ENCODE measurements around the gene CCDC124.
"Not testable (repeated sequence)": the region's sequence is repeated elsewhere in the genome, so short reads cannot be mapped to it uniquely, and the experiment has no call there.

The CCDC124 gene, protein sequence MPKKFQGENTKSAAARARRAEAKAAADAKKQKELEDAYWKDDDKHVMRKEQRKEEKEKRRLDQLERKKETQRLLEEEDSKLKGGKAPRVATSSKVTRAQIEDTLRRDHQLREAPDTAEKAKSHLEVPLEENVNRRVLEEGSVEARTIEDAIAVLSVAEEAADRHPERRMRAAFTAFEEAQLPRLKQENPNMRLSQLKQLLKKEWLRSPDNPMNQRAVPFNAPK

DNA sequence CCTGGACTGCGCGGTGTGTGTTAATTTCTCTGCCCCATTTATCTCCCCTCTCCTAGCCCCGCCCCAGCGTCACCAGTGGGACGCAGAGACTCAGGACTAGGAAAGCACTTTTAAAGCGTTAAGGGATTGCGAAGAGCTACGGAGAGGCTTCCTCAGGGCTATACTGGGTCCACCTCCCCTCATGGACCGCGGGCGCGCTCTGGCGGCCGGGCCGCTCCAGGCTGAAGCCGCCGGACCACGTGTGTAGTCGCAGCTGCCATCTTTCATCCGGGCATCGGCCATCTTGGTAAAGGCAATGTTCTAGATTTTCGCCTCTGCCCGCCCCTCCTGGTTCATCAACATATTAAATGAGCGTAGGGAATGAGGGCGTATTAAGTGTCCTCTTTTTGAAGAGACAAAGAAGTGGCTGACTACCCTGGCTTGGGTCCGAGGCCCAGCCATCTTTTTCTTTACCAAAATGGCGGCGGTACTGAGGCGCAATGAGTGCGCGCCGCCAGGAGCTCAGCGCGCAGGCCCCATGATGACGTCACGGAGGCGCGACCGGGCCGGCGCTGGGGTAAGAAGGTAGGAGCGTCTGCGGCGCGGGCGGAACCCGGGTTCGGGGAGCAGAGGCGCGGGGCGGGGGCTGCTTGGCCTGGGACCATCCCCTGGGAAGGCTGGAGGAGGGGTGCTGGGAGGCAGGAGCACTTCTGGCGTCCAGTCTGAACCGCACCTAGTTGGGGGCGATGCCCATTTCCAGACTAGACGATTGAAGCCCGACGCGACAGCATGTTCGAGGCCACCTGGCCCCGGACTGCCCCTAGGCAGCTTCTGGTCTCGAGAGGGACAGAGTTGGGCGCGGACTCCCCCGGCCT lies at the start of gene CCDC124:
Gene CCDC124 (plus strand): TSS at position 531 of the 854 bp plus-strand sequence. CDS start 3,406 bp downstream, outside the sequence.
- DNase-seq: peak; percentile 85

DNA sequence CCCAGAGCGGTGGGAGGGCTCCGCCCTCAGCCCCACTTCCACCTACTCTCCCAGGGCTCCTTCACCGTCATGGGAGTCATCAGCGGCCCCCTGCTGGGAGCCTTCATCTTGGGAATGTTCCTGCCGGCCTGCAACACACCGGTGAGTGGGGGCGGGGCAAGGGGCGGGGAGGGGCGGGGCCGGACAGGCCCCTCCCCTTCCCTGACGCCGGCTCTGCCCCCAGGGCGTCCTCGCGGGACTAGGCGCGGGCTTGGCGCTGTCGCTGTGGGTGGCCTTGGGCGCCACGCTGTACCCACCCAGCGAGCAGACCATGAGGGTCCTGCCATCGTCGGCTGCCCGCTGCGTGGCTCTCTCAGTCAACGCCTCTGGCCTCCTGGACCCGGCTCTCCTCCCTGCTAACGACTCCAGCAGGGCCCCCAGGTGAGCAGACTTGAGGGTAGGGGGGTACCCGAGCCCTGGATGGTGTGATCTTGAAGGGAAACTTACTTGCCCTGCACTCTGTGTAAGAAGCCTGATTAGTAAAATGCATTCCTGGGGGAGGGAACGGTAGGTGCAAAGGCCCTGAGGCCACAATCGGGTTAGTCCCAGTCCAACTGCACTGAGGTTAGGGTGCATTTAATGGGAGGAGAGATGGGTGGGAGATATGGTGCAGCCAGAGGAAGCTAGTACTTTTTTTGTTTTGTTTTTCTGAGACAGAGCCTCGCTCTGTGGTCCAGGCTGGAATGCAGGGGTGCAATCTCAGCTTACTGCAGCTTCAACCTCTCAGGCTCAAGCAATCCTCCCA lies 49.0 kb upstream of the CCDC124 start:
- DNase-seq: no peak

DNA sequence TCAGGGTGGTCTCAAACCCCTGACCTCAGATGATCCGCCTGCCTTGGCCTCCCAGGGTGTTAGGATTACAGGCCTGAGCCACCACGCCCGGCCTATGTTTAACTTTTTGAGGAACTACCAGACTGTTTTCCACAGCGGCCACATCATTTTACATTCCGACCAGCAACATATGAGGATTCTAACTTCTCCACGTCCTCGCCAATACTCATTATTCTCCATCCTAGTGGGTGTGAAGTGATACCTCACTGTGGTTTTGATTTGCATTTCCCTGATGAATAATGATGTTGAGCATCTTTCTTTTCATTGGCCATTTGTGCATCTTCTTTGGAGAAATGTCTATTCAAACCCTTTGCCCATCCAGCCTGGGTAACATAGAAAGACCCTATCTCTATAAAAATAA lies 46.3 kb upstream of the CCDC124 start:
- no peak for DNase-seq

DNA sequence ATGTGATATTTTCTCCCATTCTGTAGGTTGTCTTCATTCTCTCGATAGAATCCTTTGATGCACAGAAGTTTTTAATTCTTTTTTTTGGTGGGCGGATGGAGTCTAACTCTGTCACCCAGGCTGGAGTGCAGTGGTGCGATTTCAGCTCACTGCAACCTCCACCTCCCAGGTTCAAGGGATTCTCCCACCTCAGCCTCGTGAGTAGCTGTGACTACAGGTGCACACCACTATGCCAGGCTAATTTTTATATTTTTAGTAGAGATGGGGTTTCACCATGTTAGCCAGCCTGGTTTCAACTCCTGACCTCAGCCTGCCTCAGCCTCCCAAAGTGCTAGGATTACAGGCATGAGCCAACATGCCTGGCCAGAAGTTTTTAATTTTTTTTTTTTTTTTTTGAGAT lies 45.6 kb upstream of the CCDC124 start:
- not testable (repeated sequence) for DNase-seq

DNA sequence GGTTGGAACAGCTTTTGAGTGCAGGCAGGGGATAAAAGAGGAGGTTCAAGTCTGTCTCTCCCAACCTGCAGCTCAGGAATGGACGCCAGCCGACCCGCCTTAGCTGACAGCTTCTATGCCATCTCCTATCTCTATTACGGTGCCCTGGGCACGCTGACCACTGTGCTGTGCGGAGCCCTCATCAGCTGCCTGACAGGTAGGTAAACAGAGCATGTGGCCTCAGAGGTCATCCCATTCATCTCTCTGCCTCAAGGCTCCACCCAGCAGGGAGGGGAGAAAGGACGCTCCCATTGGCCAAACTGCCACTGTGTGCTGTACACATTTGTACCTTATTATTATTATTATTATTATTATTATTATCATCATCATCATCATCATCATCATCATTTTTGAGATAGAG lies 44.6 kb upstream of the CCDC124 start:
- DNase-seq: no peak

DNA sequence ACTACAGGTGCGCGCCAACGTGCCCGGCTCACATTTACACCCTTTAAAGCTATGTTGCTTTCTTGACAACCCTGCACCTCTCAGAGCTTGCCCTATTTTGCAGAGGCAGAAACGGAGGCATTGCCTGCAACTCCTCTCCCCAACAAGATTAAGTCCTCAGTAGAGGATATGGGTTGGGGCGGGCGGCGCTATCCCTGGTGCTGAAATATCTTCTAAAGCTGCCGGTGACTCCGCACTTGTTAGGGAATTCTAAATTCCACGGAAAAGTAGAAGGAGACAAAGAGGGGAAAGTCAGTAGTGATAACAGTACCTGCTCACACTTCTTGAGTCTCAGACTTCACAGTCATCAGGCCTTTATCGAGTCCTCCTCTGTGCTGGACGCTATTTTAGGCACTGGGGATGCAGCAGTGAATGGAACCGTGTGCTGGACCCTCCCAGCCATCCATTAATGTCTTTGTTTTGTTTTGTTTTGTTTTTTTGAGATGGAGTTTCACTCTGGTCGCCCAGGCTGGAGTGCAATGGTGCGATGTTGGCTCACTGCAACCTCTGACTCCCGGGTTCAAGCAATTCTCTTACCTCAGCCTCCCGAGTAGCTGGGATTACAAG lies 43.1 kb upstream of the CCDC124 start:
- no peak for DNase-seq

DNA sequence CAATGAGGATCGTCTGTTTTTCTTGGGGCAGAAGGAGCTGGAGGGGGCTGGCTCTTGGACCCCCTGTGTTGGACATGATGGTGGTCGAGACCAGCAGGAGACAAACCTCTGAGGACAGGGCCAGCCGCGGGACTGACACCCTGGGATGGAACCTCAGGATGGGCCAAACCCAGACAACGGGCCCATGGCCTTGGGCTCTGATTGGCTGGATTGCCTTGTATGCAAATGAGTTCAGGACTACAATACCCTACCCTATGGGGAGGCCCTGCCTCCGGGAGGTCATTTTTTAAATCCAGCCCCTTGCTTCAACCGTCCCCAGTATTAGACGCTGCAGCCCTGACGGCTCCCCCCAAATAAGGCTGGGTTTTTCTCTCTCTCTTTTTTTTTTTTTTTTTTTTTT lies 39.0 kb upstream of the CCDC124 start:
- DNase-seq: no peak

DNA sequence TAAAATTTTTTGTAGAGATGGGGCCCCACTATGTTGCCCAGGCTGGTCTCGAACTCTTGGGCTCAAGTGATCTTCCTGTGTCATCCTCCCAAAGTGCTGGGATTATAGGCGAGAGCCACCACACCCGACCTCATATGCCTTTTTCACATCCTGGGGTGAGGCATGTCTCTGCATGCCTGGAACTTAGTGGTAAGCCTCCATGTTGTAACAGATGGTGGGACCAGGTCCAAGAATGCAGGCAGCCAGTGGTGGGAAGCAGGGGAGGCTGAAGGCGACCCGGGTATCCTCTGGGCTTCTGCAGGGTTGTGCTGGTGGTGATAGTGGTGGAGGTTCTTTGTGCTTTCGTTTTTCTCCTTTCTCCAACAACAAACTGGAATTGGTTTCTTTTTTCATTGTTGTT lies 30.1 kb upstream of the CCDC124 start:
- DNase-seq: no peak

DNA sequence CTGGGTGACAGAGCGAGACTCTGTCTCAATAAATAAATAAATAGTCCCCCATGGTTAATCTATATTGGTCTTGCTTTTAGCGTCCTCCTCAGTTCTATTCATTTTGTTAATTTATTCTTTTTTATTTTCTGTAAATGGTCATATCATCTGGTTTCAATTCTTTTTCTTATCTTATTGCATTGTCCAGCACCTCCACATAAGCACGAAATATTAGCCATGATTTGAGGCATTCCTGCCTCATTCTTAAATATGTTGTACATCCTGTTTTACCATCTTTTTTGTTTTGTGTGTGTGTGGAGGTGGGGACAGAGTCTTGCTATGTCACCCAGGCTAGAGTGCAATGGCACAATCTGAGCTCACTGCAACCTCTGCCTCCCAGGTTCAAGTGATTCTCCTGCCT lies 24.6 kb upstream of the CCDC124 start:
- no peak for DNase-seq

DNA sequence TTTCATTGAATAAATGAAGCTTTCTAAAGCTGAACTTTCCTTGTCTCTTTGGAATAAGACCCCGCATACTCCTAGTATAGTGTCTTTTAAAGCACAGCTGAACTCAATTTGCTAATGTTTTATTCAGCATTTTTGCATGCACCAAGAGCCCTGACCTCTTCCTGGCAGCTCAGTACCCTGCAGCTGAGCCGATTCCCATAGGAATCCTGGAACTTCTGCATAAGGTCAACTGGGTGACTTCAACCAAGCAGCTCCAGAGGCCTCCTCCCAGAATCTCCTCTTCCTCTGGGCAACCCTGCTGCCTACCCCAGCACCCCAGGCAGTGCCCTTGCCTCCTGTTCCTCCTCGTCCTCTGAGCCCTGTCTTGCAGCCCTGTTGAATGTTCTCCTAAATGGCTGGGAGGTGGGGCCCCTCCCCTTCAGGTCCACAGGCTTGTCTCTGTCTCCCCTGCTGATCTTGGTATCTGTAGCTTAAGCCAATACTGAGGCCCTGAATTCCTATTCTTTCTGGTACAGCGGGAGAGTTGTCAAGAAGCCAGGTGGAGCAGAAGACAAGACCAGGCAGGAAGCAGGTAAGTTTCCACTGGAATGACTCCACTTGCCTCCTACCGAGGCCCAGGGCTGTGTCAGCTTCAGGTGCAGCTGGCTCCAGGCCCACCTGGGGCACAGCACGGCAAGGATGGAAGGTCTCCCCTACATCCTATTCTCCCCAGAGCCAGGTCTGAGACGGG lies 23.6 kb upstream of the CCDC124 start:
- DNase-seq: no peak

DNA sequence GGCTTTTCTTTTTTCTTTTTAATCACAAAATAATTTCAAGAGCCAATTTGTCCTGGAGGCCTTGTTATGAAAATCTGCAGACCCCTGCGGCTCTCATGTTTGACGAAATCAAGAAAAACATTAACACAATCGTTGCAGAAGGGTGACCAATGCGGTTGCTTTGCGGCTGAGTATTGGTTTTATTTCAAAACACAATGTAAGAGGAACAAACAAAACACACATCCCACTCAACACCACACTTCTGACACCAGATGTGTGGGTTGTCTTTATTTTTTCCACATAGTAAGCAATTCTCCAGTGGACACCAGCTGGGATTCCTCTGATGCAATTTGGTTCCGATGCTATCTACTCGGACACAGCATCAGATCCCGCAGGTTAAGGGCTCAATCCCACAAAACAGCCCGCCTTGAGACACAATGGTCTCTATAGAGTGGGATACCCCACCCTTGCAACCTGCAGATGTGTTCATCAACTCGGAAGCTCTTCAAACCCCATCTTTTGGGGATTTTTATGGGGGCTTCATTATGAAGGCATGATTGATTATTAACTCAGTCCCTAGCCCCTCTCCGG lies 21.9 kb upstream of the CCDC124 start:
- no peak for DNase-seq

DNA sequence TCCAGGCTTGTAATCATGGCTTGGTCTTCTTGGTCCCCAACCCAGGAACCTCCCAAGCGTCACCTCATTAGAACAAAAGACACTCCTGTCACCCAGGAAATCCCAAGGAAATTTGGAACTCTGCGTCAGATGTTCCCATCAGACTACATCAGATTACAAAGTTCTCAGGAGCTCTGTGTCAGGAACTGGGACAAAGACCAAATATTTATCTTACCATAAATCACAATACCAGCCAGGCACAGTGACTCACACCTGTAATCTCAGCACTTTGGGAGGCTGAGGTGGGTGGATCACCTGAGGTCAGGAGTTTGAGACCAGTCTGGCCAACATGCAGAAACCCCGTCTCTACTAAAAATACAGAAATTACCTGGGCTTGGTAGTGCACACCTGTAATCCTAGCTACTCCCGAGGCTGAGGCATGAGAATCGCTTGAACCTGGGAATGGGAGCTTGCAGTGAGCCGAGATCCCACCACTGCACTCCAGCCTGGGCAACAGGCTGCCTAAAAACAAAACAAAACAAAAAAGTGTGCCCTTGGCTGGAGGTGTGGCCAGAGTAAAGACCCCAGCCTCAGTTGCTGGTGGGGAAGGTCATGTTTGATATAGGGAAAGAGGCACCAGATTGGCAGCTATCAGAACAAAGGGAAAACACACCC lies 16.7 kb upstream of the CCDC124 start:
- no peak for DNase-seq

DNA sequence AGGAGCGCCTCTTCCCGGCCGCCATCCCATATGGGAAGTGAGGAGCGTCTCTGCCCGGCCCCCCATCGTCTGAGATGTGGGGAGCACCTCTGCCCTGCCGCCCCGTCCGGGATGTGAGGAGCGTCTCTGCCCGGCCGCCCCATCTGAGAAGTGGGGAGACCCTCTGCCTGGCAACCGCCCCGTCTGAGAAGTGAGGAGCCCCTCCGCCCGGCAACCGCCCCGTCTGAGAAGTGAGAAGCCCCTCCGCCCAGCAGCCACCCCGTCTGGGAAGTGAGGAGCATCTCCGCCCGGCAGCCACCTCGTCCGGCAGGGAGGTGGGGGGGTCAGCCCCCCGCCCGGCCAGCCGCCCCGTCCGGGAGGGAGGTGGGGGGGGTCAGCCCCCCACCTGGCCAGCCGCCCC lies 14.7 kb upstream of the CCDC124 start:
- not testable (repeated sequence) for DNase-seq

DNA sequence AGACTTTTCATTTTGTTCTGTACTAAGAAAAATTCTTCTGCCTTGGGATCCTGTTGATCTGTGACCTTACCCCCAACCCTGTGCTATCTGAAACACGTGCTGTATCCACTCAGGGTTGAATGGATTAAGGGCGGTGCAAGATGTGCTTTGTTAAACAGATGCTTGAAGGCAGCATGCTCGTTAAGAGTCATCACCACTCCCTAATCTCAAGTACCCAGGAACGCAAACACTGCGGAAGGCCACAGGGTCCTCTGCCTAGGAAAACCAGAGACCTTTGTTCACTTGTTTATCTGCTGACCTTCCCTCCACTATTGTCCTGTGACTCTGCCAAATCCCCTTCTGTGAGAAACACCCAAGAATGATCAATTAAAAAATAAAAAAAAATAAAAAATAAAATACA lies 13.7 kb upstream of the CCDC124 start:
- DNase-seq: not testable (repeated sequence)

DNA sequence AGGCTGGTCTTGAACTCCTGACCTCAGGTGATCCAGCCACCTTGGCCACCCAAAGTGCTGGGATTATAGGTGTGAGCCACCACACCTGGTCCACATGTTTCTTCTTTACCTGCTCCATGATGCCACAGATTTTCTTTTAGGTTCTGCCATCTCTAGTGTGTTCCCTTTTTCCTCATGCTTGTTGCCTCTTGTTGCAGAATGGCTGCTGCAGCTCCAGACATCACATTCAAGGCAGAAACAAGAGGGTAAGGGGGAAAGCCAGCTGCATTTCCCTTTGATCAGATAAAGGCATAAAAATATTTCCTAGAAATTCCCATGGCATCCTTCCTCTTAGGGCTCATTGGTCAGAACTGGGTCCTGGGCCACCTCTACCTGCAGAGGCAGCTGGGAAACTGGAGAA lies 12.3 kb upstream of the CCDC124 start:
- DNase-seq: no peak

DNA sequence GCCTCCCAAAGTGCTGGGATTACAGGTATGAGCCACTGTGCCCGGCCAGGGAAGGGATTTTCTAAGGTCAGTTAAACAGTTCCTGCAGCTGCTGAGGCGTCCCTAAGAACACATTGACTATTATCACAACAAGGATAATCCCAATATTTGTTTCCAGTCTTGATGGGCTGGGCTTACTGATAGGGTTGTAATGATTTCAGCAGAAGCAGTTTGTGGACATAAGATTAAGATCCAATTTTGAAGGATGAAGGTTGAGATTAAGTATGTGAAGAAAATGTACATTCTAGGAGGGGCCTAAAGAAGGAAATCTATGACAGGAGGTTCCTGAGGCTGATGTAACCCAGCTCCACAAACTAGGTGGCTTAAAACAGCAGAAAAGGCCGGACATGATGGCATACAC lies 10.7 kb upstream of the CCDC124 start:
- DNase-seq: no peak

DNA sequence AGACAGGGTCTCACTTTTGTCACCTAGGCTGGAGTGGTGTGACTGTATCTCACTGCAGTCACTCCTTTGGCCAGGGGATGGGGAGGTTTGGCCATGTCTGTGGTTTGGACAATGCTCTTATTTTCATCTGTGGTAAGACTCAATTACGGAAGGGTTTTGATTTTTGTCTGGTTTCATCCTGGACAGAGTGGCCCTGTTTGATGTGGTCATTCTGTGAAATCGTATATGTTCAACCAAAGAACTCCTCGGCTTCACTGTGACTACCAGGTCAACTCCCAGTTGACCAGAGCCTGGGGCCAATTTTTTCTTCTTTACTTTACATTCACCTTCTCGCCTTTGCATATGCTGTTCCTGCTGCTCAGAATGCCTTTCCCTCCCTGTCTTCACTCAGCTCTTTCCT lies 6.8 kb upstream of the CCDC124 start:
- no peak for DNase-seq

DNA sequence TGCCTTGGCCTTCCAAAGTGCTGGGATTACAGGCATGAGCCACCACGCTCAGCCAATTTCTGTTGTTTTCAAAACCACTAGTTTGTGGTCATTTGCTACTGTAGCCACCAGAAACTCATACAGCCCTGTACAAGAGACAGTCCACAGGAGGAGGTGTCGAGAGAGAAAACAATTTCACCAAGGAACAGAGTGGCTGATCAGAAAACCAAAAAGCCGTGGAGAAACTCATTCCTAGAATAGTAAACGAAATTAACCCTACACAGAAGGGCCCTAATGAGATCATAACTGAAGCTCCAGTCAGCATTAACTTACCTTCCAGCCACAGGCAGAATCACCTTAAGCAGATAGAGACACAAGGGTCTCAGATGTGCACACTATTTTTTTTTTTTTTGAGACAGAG lies 3.8 kb upstream of the CCDC124 start:
- DNase-seq: no peak

DNA sequence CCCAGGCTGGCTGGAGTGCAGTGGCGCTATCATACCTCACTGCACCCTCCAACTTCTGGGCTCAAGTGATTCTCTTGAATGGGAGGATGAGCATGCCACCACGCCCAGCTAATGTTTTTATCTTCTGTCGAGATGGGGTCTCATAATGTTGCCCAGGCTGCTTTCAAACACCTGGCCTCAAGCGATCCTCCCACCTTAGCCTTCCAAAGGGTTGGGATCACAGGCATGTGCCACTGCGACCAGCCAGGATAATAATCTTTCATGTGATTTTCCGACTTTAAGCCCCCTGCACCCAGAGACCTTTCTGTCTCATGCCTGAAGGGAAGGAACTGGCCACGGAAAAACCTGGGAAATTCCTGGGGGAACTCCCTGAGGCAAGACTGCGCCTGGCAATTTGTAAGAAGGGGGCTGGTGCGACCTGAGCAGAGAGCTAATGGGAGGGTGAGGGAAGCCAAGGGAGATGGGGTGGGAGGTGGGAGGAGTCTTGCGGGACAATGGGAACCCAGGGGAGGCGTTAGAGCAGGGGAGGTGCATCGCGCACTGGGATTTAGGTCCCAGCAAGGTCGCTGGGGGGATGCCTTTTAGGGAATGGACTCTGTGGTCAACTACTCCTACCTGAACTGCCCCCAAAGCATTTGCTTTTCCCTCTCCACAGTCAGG lies 1.2 kb upstream of the CCDC124 start:
- no peak for DNase-seq

DNA sequence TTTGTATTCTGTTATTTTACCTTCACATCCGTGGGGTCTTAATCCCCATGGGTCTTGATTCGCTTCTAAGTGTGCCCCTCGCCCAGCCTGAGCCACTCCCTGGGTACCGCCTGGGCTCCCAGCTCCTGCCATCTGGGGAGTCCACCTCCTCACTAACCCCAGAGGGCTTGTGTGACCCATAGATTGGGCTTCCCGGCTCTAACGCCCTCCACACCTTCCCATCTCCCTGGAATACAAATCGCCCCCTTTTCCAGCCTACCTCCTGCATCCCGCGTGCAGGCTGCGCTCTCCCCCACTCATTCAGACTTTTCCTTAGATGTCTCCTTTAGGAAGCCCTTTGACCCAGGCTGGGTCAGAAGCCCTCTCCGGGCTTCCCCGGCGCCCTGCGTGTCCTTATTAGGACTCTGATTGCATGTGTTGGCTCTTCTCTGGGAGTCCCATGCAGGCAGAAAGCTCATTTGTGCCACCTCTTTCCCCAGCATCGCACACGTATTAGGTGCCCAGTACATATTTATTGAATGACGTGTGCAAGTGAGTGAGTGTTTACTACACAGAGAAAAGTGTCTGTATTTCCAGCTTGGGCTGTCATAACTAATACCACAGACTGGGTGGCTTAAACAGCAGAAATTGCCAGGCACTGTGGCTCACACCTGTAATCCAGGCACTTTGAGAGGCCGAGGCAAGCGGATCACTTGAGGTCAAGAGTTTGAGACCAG lies 757 bp downstream of the CCDC124 start:
- DNase-seq: no peak

Measured in NCI-H1092 (cell line).